Fibroblast of villous mesenchyme (primary cell): Measurements from ENCODE around the gene NOL9. TPM values are rescaled to one million over a fixed set of nuclear protein-coding genes. Genes with fewer than 3 reads are reported as not detected.
"Not testable (repeated sequence)": the region's sequence is repeated elsewhere in the genome, so short reads cannot be mapped to it uniquely, and the experiment has no call there.

Experiments
- DNase-seq: peaks from one replicate; pipeline ENCODE4 v3.0.0-alpha.2; 2010; ENCODE audit warnings: low read depth
- H3K4me3 ChIP-seq: 2 replicates; pipeline ENCODE4 v1.5.1; 2011; ENCODE audit warnings: low read depth, mild to moderate bottlenecking, low read length
- CTCF ChIP-seq: IDR thresholded peaks from 2 replicates; pipeline ENCODE4 v1.5.1; 2012; ENCODE audit warnings: low read depth, mild to moderate bottlenecking, low read length; ENCODE audit not compliant: insufficient read depth
- total RNA-seq: library from RNA; depleted of rRNA; stranded (reverse); fragments of >200 nt; gene quantifications from 2 replicates; pipeline ENCODE4 v1.2.3, GENCODE V29; 2012

Gene NOL9
- total RNA-seq, 1 donor, result 39.3 TPM

GRCh38 chr1:6570987-6571386, 16.7 kb upstream of the NOL9 start:
- DNase-seq, result no peak
- no peak for TF ChIP-seq CTCF

GRCh38 chr1:6570100-6570499, 15.8 kb upstream of the NOL9 start:
- no peak for TF ChIP-seq CTCF
- DNase-seq, result no peak
- no peak overlapping the region for H3K4me3 ChIP-seq

More at GRCh38 chr1:6570987-6571386, 16.7 kb upstream of the NOL9 start:
- H3K4me3 ChIP-seq, result no peak overlapping the region

- DNase-seq, result no peak
- no peak for TF ChIP-seq CTCF
- H3K4me3 ChIP-seq, result no peak overlapping the region
Observed at GRCh38 chr1:6569033-6569432, 14.7 kb upstream of the NOL9 start.

- no peak for DNase-seq
- H3K4me3 ChIP-seq, result no peak overlapping the region
- no peak for TF ChIP-seq CTCF
Observed at GRCh38 chr1:6560267-6560666, 6.0 kb upstream of the NOL9 start.

GRCh38 chr1:6559161-6559560, 4.8 kb upstream of the NOL9 start:
- DNase-seq, H3K4me3 ChIP-seq: not testable (repeated sequence)

GRCh38 chr1:6557597-6557996, 3.3 kb upstream of the NOL9 start:
- TF ChIP-seq CTCF, result no peak
- no peak for DNase-seq
- H3K4me3 ChIP-seq, result no peak overlapping the region

GRCh38 chr1:6554907-6555778, 830 bp upstream of the NOL9 start, which contains the start of gene TAS1R1:
TAS1R1 (plus strand) TSS chr1:6555307; CDS start chr1:6555374, 67 bp downstream.
- no peak for DNase-seq
- peak within 1 kb of the TSS; percentile 98 for H3K4me3 ChIP-seq
- no peak for TF ChIP-seq CTCF
